Activated CD4-positive, alpha-beta memory T cell treated with anti-CD3 and anti-CD28 coated beads for 36 hours (primary cell): Measurements from ENCODE around the gene ALS2. TPM values are rescaled to one million over a fixed set of nuclear protein-coding genes. Genes with fewer than 3 reads are reported as not detected.

Experiments
- CTCF ChIA-PET: fragments of 350-600 bp; sonication (Branson Sonifier 250); formaldehyde crosslinking; loops from one replicate; lab custom pipeline; 2021; ENCODE audit warnings: antibody characterized with exemption, inconsistent platforms; lab: Charles Lee
- POLR2A ChIA-PET: fragments of 350-600 bp; sonication (Branson Sonifier 250); formaldehyde crosslinking; loops from one replicate; lab custom pipeline; 2021; ENCODE audit warnings: antibody characterized with exemption; lab: Charles Lee
- DNase-seq: peaks from one replicate; pipeline ENCODE4 v3.0.0-alpha.2; 2020
- H3K27ac Mint-ChIP-seq: one replicate; pipeline ENCODE4 v1.8.0; 2021; ENCODE audit warnings: mixed read lengths
- H3K27me3 Mint-ChIP-seq: one replicate; pipeline ENCODE4 v1.8.0; 2021; ENCODE audit warnings: mixed read lengths
- H3K36me3 Mint-ChIP-seq: one replicate; pipeline ENCODE4 v1.8.0; 2021; ENCODE audit warnings: mixed read lengths
- H3K4me1 Mint-ChIP-seq: one replicate; pipeline ENCODE4 v1.8.0; 2021; ENCODE audit warnings: low read depth, mixed read lengths
- H3K4me3 Mint-ChIP-seq: one replicate; pipeline ENCODE4 v1.8.0; 2021; ENCODE audit warnings: mild to moderate bottlenecking, mixed read lengths
- H3K9me3 Mint-ChIP-seq: one replicate; pipeline ENCODE4 v1.8.0; 2021; ENCODE audit warnings: mixed read lengths
- intact Hi-C: fragments of 100-400 bp; cut with micrococcal nuclease; formaldehyde crosslinking; loops from one replicate; pipeline ENCODE4 v1.15.1; 2023
- total RNA-seq, 2 experiments: library from RNA; stranded (reverse); gene quantifications; one replicate each; pipeline ENCODE4 v1.2.3, GENCODE V29; 2021

Gene ALS2
- total RNA-seq, 2 experiments from 2014 or later: 11.0 to 12.6 TPM

DNA sequence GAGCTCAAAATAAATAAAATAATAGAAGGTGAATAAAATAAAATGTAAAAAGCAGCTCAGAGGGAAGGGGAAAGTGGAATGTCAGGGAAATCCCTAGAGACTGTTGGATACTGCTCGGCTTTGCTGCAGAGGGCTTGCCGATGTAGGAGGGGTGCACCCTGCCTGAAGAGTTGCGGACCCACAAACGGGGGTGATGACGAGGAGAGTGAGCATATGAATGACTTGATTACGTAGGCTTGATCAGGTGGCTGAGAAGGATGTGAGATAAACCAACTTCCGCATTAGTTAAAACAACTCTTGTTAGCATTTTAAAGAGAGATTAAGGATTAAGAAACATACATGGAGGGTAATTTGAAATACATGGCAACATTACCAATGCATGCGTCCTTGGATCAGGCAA is 116.4 kb downstream of the ALS2 start:
- ChIA-PET POLR2A (no interaction called here), CTCF (no interaction called here)
- Mint-ChIP-seq H3K27ac (no peak overlapping the region), H3K36me3 (no peaks in the 10 kb centered on the region), H3K27me3 (no peaks in the 10 kb centered on the region), H3K4me3 (no peak overlapping the region), H3K9me3 (no peaks in the 10 kb centered on the region), H3K4me1 (no peaks in the 10 kb centered on the region)
- DNase-seq: no peak
- intact Hi-C loops: no loop called here

DNA sequence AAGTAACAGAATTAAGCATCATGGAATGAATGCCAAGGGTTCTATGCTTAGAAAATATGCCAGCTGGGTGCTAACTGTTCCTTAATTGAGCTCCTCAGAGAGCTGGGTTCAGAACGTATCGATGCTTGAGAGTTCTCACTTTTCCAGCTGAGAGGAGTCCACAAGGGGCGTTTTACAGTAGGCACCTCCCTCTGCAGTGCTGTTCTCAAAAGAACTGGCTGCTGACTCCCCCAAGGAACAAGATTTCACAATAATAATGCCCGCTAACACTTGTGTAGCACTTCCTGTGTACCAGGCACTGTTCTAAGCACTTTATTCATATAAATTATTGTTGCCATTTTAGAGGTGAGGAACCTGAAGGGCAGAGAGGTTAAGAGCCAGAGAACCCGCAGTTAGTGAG is 119.4 kb downstream of the ALS2 start:
- H3K27me3 Mint-ChIP-seq: peaks cover 1% of the 10 kb centered on the region
- H3K36me3 Mint-ChIP-seq: no peaks in the 10 kb centered on the region
- ChIA-PET POLR2A (no interaction called here), CTCF (no interaction called here)
- H3K4me3 Mint-ChIP-seq: no peak overlapping the region
- H3K4me1 Mint-ChIP-seq: no peaks in the 10 kb centered on the region
- intact Hi-C loops: no loop called here
- H3K9me3 Mint-ChIP-seq: no peaks in the 10 kb centered on the region
- no peak overlapping the region for H3K27ac Mint-ChIP-seq
- no peak for DNase-seq

- ChIA-PET CTCF (no interaction called here), POLR2A (no interaction called here)
- DNase-seq: no peak
- intact Hi-C loops: no loop called here
- no peak overlapping the region for H3K27ac Mint-ChIP-seq
- H3K4me3 Mint-ChIP-seq: no peak overlapping the region
- no peaks in the 10 kb centered on the region for H3K9me3 Mint-ChIP-seq
- no peaks in the 10 kb centered on the region for H3K36me3 Mint-ChIP-seq
- peaks cover 1% of the 10 kb centered on the region for H3K27me3 Mint-ChIP-seq
- no peaks in the 10 kb centered on the region for H3K4me1 Mint-ChIP-seq
These were observed 120.3 kb downstream of the ALS2 start for GRCh38 chr2:201660293-201660895.

DNA sequence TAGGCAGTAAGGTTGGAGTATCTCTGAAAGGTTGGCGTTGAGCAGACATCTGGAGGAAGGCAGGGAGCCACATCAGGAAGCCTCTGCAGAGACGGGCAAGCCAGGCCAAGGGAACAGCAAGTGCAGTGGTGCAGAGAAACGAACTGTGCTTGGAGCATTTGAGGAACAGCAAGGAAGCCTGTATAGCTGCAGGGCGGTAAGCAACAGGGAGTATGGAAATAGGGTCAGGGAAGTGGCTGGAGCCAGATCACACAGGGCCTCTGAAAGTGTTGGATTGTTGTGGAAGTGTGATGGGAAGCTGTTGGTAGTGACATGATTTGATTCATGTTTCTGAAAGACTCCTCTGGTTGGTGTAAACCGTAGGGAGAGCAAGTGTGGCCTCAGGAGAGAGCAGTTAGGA is 124.0 kb downstream of the ALS2 start:
- Mint-ChIP-seq H3K4me1 (no peaks in the 10 kb centered on the region), H3K27ac (no peak overlapping the region), H3K9me3 (no peaks in the 10 kb centered on the region), H3K4me3 (no peak overlapping the region), H3K36me3 (no peaks in the 10 kb centered on the region), H3K27me3 (peaks cover 12% of the 10 kb centered on the region)
- DNase-seq: no peak
- intact Hi-C loops: no loop called here
- ChIA-PET CTCF (no interaction called here), POLR2A (no interaction called here)

- no peaks in the 10 kb centered on the region for H3K9me3 Mint-ChIP-seq
- intact Hi-C loops: no loop called here
- H3K4me1 Mint-ChIP-seq: no peaks in the 10 kb centered on the region
- H3K4me3 Mint-ChIP-seq: no peak overlapping the region
- POLR2A ChIA-PET: no interaction called here
- no peak for DNase-seq
- H3K36me3 Mint-ChIP-seq: no peaks in the 10 kb centered on the region
- H3K27ac Mint-ChIP-seq: no peak overlapping the region
- CTCF ChIA-PET: interaction anchor here (0.6 kb wide), 1 partner anchor 419 kb away, joined by 3 read pairs; no protein-coding TSS in a partner anchor
- peaks cover 12% of the 10 kb centered on the region for H3K27me3 Mint-ChIP-seq
These were observed 124.6 kb downstream of the ALS2 start for GRCh38 chr2:201656102-201656501.

- intact Hi-C loops: no loop called here
- ChIA-PET POLR2A (no interaction called here), CTCF (no interaction called here)
- no peak overlapping the region for H3K27ac Mint-ChIP-seq
- H3K27me3 Mint-ChIP-seq: peaks cover 16% of the 10 kb centered on the region
- no peaks in the 10 kb centered on the region for H3K4me1 Mint-ChIP-seq
- H3K36me3 Mint-ChIP-seq: no peaks in the 10 kb centered on the region
- H3K4me3 Mint-ChIP-seq: no peak overlapping the region
- DNase-seq: no peak
- no peaks in the 10 kb centered on the region for H3K9me3 Mint-ChIP-seq
These were observed 125.9 kb downstream of the ALS2 start for GRCh38 chr2:201654616-201655384.

GRCh38 chr2:201653221-201653620 is 127.5 kb downstream of the ALS2 start:
- H3K4me3 Mint-ChIP-seq: no peak overlapping the region
- H3K9me3 Mint-ChIP-seq: no peaks in the 10 kb centered on the region
- H3K27ac Mint-ChIP-seq: no peak overlapping the region
- ChIA-PET CTCF (no interaction called here), POLR2A (no interaction called here)
- intact Hi-C loops: no loop called here
- DNase-seq: no peak
- peaks cover 15% of the 10 kb centered on the region for H3K27me3 Mint-ChIP-seq
- no peaks in the 10 kb centered on the region for H3K4me1 Mint-ChIP-seq
- H3K36me3 Mint-ChIP-seq: no peaks in the 10 kb centered on the region

Other genes starting within 250 kb of the ALS2 start
- 10 to 100 TPM; 15.4 to 18.3 TPM for gene TMEM237, start 137.4 kb downstream of the ALS2 start, total RNA-seq
- not detected for gene MPP4, start 82.3 kb downstream of the ALS2 start, total RNA-seq
- not detected for gene CDK15, start 25.6 kb upstream of the ALS2 start, total RNA-seq